ENCODE measurements around the gene GNRH2. TPM values are rescaled to one million over a fixed set of nuclear protein-coding genes. Genes with fewer than 3 reads are reported as not detected.
"Not testable (repeated sequence)": the region's sequence is repeated elsewhere in the genome, so short reads cannot be mapped to it uniquely, and the experiment has no call there.

GNRH2 gene
- total RNA-seq, 2 donors from 2014 or later: 2.1 to 3.2 TPM

DNA sequence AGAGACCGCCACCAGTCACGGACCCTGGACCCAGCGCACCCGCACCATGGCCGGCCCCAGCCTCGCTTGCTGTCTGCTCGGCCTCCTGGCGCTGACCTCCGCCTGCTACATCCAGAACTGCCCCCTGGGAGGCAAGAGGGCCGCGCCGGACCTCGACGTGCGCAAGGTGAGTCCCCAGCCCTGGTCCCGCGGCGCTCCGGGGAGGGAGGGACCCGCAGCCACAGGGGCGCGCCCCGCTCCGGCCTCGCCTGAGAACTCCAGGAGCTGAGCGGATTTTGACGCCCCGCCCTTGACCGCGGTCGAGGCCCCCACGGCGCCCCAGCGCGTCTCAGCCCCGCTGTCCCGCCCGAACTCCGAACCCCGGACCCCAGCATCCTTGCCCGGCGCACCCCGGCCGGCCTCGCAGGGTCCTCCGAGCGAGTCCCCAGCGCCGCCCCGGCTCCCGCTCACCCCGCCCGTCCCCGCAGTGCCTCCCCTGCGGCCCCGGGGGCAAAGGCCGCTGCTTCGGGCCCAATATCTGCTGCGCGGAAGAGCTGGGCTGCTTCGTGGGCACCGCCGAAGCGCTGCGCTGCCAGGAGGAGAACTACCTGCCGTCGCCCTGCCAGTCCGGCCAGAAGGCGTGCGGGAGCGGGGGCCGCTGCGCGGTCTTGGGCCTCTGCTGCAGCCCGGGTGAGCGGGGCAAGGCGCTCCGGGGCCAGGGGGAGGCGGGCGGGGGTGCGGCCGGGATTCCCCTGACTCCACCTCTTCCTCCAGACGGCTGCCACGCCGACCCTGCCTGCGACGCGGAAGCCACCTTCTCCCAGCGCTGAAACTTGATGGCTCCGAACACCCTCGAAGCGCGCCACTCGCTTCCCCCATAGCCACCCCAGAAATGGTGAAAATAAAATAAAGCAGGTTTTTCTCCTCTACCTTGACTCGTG lies 28.4 kb downstream of the GNRH2 start, which contains the start of gene OXT:
OXT (plus strand) TSS at position 11 of the 920 bp plus-strand sequence; CDS start at position 47, 36 bp downstream.
- Mint-ChIP-seq H3K27ac (no peak within 1 kb of the TSS), H3K9me3 (no peaks in the 10 kb centered on the region), H3K4me1 (ENCODE audit: low read depth in 2 of 2) (peaks cover 9 to 13% of the 10 kb centered on the region in 2 donors), H3K4me3 (peak within 1 kb of the TSS; percentile 77), H3K36me3 (no peaks in the 10 kb centered on the region), H3K27me3 (peaks cover 8% of the 10 kb centered on the region in 2 donors)
- ATAC-seq (peak; percentile 76 to 82), DNase-seq (ENCODE audit: low spot score) (no peak)

DNA sequence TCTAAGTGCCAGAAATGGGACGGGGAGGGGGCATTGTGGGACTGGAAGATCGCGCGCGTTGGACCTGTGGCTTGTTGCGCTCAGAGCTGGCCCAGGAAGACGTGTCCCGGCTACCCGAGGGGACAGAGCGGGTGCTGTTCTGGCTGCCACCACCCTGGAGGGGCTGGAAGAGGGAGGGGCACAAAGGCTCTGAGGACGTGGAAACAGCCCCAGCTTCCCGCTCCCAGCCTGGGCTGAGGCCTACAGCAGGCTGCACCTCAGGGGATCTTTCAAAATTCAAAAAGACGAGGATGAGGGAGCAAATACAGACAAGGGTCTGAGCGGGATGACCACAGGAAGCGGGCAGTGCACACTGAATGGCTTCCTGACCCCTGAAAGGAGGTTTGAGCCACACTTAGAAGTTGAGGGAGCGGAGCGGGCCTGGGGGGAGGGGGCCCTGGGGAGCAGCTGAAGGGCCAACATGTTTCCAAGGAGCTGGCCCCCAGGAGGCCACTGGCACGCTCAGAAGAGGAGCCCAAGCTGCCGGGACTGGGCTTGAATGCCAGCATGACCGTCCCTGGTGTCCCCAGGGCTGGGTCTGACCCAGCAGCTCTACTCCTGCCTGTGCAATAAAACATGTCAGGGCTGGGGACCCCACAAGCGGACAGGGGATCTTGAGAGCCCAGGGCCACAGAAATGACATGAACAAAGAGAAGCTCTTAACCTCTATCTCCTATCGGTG lies 29.3 kb downstream of the GNRH2 start:
- Mint-ChIP-seq H3K27me3 (peaks cover 8 to 10% of the 10 kb centered on the region in 2 donors), H3K27ac (no peak overlapping the region), H3K4me1 (ENCODE audit: low read depth in 2 of 2) (peaks cover 12 to 18% of the 10 kb centered on the region in 2 donors), H3K4me3 (peak overlapping the region; percentile 60), H3K9me3 (no peaks in the 10 kb centered on the region), H3K36me3 (no peaks in the 10 kb centered on the region)
- DNase-seq (ENCODE audit: low spot score) (no peak), ATAC-seq (no peak)

DNA sequence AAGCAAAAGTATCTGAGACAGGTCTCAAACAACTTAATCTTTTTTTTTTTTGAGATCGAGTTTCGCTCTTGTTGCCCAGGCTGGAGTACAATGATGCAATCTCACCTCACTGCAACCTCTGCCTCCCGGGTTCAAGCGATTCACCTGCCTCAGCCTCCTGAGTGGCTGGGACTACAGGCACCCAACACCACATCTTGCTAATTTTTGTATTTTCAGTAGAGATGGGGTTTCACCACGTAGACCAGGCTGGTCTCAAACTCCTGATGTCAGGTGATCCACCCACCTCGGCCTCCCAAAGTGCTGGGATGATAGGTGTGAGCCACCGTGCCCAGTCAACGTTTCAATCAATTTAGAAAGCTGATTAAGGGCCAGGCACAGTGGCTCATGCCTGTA lies 29.8 kb downstream of the GNRH2 start:
- not testable (repeated sequence) for DNase-seq (ENCODE audit: low spot score); H3K36me3 Mint-ChIP-seq; H3K27ac Mint-ChIP-seq; H3K4me3 Mint-ChIP-seq; ATAC-seq; H3K9me3 Mint-ChIP-seq
- H3K4me1 Mint-ChIP-seq (ENCODE audit: low read depth in 2 of 2): peaks cover 15 to 20% of the 10 kb centered on the region in 2 donors
- peaks cover 8 to 13% of the 10 kb centered on the region in 2 donors for H3K27me3 Mint-ChIP-seq

DNA sequence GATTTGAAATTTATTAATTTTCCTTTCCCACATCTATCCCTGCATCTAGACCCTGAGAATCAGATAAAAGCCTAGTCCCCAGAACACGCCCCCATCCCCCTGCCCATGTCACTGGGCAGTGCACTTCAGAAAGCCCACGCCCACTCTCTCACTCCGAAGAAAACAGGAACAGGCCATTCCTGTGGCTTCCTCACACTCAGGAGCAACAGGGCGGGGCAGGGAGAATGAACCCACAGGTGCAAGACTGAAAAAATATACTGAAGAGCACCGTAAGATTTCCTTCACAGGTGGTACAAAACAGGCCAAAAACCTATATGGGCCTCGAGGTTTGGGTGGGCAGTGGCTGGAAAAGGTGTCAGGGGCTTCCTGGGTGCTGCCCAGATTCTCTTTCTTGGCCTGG lies 31.4 kb downstream of the GNRH2 start:
- peaks cover 15 to 20% of the 10 kb centered on the region in 2 donors for H3K27me3 Mint-ChIP-seq
- ATAC-seq: no peak
- peaks cover 15 to 16% of the 10 kb centered on the region in 2 donors for H3K4me1 Mint-ChIP-seq (ENCODE audit: low read depth in 2 of 2)
- no peak overlapping the region for H3K4me3 Mint-ChIP-seq
- H3K36me3 Mint-ChIP-seq: no peaks in the 10 kb centered on the region
- no peak for DNase-seq (ENCODE audit: low spot score)
- H3K9me3 Mint-ChIP-seq: no peaks in the 10 kb centered on the region
- H3K27ac Mint-ChIP-seq: no peak overlapping the region

DNA sequence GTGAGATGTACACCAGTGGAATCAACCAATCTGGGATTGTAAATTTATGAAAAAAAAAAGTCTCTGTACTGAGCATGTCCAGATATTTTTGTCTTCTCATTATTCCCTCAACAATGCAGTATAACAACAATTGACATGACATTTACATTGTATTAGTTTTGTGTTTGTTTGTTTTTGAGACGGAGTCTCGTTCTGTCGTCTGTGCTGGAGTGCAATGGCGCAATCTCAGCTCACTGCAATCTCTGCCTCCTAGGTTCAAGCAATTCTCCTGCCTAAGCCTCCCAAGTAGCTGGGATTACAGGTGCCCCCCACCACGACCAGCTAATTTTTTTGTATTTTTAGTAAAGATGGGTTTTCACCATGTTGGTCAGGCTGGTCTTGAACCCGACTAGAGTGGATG lies 31.9 kb downstream of the GNRH2 start:
- not testable (repeated sequence) for H3K9me3 Mint-ChIP-seq; DNase-seq (ENCODE audit: low spot score); H3K36me3 Mint-ChIP-seq; H3K4me3 Mint-ChIP-seq; H3K27ac Mint-ChIP-seq; ATAC-seq
- Mint-ChIP-seq H3K4me1 (ENCODE audit: low read depth in 2 of 2) (peaks cover 15 to 16% of the 10 kb centered on the region in 2 donors), H3K27me3 (peaks cover 17 to 22% of the 10 kb centered on the region in 2 donors)

DNA sequence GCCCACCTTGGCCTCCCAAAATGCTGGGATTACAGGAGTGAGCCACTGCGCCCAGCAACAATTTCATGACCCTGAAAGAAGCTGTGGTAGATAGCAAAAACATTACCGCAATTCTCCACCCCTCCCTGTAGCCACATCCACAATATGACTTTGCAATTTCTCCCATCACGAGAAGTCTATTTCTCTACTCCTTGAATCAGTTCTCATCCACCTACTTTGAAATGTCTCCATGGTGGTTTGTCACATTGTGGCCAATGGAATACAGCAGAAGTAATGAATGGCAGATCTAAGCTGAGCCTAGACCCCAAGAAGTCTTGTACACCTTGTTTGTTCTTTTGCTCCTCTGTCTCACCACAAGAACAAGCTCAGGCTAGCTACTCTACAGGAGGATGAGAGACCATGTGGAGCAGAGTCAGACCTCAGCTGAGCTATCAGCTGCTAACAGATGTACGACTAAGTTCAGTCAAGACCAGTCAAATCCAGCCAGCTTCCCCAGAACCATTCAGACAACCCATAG lies 34.3 kb downstream of the GNRH2 start:
- H3K27ac Mint-ChIP-seq: no peak overlapping the region
- no peaks in the 10 kb centered on the region for H3K36me3 Mint-ChIP-seq
- peaks cover 29 to 35% of the 10 kb centered on the region in 2 donors for H3K27me3 Mint-ChIP-seq
- no peaks in the 10 kb centered on the region for H3K9me3 Mint-ChIP-seq
- DNase-seq (ENCODE audit: low spot score): no peak
- ATAC-seq: peak in 1 of 2 donors; percentile 63
- peak overlapping the region; percentile 12 for H3K4me3 Mint-ChIP-seq
- peaks cover 6 to 14% of the 10 kb centered on the region in 2 donors for H3K4me1 Mint-ChIP-seq (ENCODE audit: low read depth in 2 of 2)

DNA sequence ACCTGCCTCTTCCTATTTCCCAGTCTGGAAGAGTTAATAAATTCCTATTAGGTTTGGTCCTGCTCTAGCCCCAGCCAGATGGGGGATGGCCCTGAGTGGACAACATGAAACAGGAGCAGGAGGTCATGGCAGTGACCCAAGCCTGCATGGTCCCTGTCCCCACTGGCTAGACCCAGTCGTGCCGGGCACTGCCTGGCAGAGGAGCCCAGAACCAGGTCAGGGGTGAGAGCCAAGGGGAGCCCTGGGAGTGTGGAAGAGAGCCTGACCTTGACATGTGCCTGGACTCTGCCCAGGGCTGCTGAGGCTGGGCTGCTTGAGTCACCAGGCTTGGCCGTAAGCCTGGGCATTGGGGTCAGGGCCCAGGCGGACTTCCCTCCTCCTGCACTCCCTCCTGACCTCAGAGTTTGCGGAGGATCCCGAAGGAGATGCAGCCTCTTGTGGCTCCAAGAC lies 37.5 kb downstream of the GNRH2 start:
- H3K36me3 Mint-ChIP-seq: no peaks in the 10 kb centered on the region
- H3K4me1 Mint-ChIP-seq (ENCODE audit: low read depth in 2 of 2): peaks cover 6 to 14% of the 10 kb centered on the region in 2 donors
- DNase-seq (ENCODE audit: low spot score) (no peak), ATAC-seq (no peak)
- H3K4me3 Mint-ChIP-seq: no peak overlapping the region
- H3K9me3 Mint-ChIP-seq: no peaks in the 10 kb centered on the region
- H3K27ac Mint-ChIP-seq: no peak overlapping the region
- peaks cover 40 to 48% of the 10 kb centered on the region in 2 donors for H3K27me3 Mint-ChIP-seq

DNA sequence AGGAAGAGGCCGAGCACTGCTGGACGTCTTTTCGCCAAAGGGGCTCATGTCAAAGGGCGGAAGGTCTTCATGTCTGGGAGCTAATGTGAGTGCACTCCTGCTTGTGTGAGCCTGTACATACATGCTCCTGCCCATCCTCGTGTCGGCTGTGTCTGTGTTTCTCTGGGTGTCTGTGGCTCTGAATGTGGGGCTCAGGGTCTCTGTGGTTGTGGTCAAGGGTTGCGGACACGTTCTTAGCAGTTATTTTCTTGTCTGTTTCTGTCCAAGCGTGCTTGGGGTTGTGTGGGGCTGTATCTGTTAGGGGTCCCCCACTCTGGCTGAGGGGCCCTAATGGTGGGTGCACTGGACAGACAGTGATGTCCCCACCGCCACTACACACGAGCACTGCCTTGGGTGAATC lies 38.2 kb downstream of the GNRH2 start:
- Mint-ChIP-seq H3K9me3 (no peaks in the 10 kb centered on the region), H3K27ac (no peak overlapping the region), H3K4me1 (ENCODE audit: low read depth in 2 of 2) (peaks cover 6 to 13% of the 10 kb centered on the region in 2 donors), H3K36me3 (no peaks in the 10 kb centered on the region), H3K4me3 (no peak overlapping the region), H3K27me3 (peaks cover 40 to 48% of the 10 kb centered on the region in 2 donors)
- DNase-seq (ENCODE audit: low spot score) (no peak), ATAC-seq (no peak)

DNA sequence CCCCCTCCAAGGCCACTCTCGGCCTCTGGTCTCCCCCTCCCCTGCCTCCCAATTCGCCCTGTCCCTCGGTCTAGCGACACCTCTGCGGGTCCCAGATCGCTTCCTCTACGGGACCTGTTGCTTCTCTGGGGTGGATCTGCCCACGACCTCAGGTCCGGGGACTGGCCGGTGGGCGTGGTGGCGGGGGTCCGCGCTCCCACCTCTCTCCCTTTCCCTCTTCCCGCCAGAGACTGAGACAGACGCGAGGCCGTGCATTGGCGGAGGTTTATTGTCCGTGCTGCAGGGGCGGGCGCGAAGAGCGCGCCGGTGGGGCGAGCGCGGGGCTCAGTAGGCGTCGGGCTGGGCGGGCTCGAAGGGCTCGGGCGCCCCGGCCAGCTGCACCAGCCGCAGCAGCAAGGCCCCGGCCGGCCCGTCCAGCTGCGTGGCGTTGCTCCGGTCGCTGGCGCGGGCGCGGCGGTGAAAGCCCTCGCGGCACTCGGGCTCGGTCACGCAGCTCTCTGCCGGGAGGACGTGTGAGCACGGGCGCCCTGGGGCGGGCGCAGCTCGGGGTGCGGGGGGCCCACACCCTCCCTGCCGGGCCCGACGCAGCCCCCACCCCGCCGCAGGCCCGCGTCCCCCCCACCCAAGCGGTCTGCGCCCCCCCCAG lies 39.0 kb downstream of the GNRH2 start:
- DNase-seq (ENCODE audit: low spot score) (no peak), ATAC-seq (peak; percentile 34 to 36)
- no peaks in the 10 kb centered on the region for H3K36me3 Mint-ChIP-seq
- peaks cover 5 to 9% of the 10 kb centered on the region in 2 donors for H3K4me1 Mint-ChIP-seq (ENCODE audit: low read depth in 2 of 2)
- no peak overlapping the region for H3K27ac Mint-ChIP-seq
- no peaks in the 10 kb centered on the region for H3K9me3 Mint-ChIP-seq
- peaks cover 40 to 48% of the 10 kb centered on the region in 2 donors for H3K27me3 Mint-ChIP-seq
- peak overlapping the region; percentile 17 for H3K4me3 Mint-ChIP-seq

DNA sequence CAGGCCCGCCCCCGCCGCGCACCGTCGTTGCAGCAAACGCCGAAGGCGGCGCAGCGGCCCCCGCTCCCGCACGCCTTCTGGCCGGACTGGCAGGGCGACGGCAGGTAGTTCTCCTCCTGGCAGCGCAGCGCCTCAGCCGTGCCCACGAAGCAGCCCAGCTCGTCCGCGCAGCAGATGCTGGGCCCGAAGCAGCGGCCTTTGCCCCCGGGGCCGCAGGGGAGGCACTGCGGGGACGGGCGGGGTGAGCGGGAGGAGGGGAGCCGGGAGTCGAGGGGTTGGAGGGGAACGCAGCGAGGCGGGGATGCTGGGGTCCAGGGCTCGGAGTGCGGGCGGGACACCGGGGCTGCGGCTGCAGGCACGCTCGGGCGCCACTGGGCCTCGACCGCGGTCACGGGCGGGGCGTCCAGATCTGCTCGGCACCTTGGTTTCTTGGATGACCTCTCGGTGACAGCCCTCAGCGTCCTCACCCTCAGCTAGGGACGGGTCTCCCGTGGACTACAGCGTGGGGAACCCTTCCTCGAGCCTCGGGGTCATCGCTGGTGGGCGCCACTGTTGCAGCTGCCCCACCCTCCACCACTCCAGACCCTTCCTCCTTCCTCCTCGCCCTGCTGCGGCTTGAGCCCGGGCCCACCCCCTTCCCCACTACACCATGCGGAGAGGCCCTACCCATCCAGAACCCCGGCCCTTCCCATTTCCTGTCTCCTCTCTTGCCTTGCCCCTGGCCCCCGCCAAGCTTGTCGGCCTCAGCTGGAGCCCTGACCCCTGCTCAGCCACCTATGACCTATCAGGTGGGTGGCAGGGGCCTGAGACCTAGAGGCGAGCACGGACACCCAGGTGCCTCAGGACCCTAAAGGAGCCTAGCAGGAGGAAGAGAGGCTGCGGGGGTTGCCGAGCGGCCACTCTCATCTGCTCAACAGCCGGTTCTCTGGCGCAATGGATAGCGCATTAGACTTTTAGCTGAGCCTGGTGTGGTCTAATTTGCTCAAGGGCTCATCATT lies 39.8 kb downstream of the GNRH2 start:
- Mint-ChIP-seq H3K27ac (no peak overlapping the region), H3K36me3 (no peaks in the 10 kb centered on the region), H3K4me1 (ENCODE audit: low read depth in 2 of 2) (peaks cover 0 to 4% of the 10 kb centered on the region in 2 donors), H3K4me3 (peak overlapping the region; percentile 38), H3K27me3 (peaks cover 37 to 49% of the 10 kb centered on the region in 2 donors), H3K9me3 (no peaks in the 10 kb centered on the region)
- ATAC-seq: peak; percentile 12 to 18
- no peak for DNase-seq (ENCODE audit: low spot score)

DNA sequence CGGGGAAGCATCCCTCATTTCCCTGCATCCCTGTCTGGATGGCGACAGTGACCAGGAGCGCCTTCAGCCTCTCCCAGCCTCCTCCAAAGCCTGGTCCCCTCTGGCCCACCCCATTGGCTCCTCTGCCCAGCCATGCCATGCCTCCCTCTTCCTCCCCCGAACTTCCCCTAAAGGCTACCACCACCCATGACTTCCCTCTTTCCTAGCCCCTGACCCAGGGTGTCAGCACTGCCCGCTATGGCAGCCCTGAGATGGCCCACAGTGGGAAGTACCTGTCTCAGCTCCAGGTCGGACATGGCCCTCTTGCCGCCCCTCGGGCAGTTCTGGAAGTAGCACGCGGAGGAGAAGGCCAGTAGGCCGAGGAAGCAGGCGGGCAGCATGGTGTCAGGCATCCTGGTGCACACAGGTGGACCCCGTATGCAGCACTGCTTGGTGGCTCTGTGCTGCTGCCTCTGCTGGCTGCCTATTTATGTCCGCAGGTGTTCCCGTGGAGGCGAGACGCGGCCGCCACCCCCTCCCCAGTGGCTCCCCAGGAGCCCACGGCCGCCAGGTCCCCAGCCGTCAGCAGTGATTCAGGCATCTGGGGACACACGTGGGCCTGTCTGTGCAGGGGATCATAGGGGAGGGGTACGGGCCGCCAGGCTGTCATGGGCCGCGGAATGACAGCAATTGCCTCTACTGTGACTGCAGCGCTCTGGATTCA lies 41.0 kb downstream of the GNRH2 start, which contains the start of gene AVP:
AVP (minus strand) TSS at position 442 of the 703 bp plus-strand sequence; CDS start at position 392, 50 bp downstream.
- ATAC-seq (no peak), DNase-seq (ENCODE audit: low spot score) (no peak)
- H3K4me3 Mint-ChIP-seq: peak within 1 kb of the TSS; percentile 38
- no peaks in the 10 kb centered on the region for H3K9me3 Mint-ChIP-seq
- H3K27ac Mint-ChIP-seq: no peak within 1 kb of the TSS
- peaks cover 42 to 47% of the 10 kb centered on the region in 2 donors for H3K27me3 Mint-ChIP-seq
- H3K36me3 Mint-ChIP-seq: no peaks in the 10 kb centered on the region
- H3K4me1 Mint-ChIP-seq (ENCODE audit: low read depth in 2 of 2): peaks cover 0 to 4% of the 10 kb centered on the region in 2 donors

DNA sequence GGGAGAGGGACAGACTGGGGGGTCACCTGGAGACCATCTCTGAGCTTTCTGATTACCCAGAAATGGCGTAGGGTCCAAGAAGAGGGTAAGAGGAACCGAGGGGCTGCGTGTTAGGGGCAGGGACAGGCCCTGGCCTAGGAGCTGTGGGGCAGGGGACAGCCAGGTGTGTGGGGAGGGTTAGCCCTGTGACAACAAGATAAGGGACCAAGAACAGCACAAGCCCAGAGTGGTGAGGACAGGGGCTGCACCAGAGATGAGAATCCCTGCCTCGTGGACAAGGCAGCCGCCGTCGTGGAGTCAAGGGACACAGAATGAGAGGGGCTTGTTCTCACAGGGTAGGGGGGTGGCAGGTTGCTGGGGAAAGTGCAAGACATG lies 41.6 kb downstream of the GNRH2 start:
- DNase-seq (ENCODE audit: low spot score): no peak
- peaks cover 45 to 49% of the 10 kb centered on the region in 2 donors for H3K27me3 Mint-ChIP-seq
- H3K9me3 Mint-ChIP-seq: no peaks in the 10 kb centered on the region
- no peak overlapping the region for H3K27ac Mint-ChIP-seq
- ATAC-seq: no peak
- H3K4me3 Mint-ChIP-seq: no peak overlapping the region
- H3K36me3 Mint-ChIP-seq: no peaks in the 10 kb centered on the region
- H3K4me1 Mint-ChIP-seq (ENCODE audit: low read depth in 2 of 2): peaks cover 0 to 5% of the 10 kb centered on the region in 2 donors
